ENCODE measurements around the gene ZBTB2. TPM values are rescaled to one million over a fixed set of nuclear protein-coding genes. Genes with fewer than 3 reads are reported as not detected.

The ZBTB2 gene
- total and polyA plus RNA-seq, 10 of the 15 experiments (the other 5 are each of a cell fraction or from before 2014, with no cell fraction given) = 4.2 to 21.9 (median 15.0) TPM

DNA sequence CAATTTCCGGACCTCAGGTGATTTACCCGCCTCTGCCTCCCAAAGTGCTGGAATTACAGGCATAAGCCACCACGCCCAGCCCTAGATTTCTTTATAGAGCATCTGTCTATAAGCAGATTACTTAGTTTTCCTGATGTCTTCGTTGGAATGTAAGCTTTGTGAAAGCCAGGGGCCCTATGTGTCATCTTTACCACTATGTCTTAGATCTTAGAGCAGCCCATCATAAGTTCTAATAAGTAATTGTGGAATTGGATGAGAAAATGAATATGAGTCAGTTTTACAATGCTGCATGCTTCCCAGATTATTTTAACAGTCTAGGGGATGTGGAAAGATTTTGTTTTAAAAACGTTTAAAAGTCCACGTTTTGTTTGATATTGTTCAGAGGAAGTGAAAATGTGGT lies 9.1 kb upstream of the ZBTB2 start:
- Histone ChIP-seq H4K20me1 (ENCODE audit: control insufficient read depth, insufficient read depth) (no peaks in the 10 kb centered on the region), H3K4me1 (ENCODE audit: control insufficient read depth, insufficient read depth, low read length) (no peaks in the 10 kb centered on the region), H3K9ac (ENCODE audit: control insufficient read depth, insufficient read depth, low read length) (no peak overlapping the region), H3K36me3 (ENCODE audit: control insufficient read depth in 2 of 2, insufficient read depth in 2 of 2, low read length in 1 of 2) (peaks cover 0 to 8% of the 10 kb centered on the region in 2 experiments; a peak in 1 of 4 replicates), H3K27ac (ENCODE audit: control insufficient read depth, insufficient read depth) (no peak overlapping the region), H3K4me3 (no peak overlapping the region), H3K79me2 (ENCODE audit: control insufficient read depth, insufficient read depth, low read length) (peaks cover 71% of the 10 kb centered on the region), H2AFZ (ENCODE audit: control insufficient read depth, low read depth, low read length) (no peak overlapping the region), H3K4me2 (ENCODE audit: control insufficient read depth, insufficient read depth) (no peak overlapping the region), H3K27me3 (replicated peaks in 1 of 2; ENCODE audit: control insufficient read depth in 2 of 2, insufficient read depth in 2 of 2, low read length in 1 of 2) (no peaks in the 10 kb centered on the region), H3K9me3 (replicated peaks; ENCODE audit: control insufficient read depth, insufficient read depth, low read length) (no peaks in the 10 kb centered on the region; the same call in 2 of the 3 replicates)
- ChIA-PET RAD21 (ENCODE audit: unreplicated experiment) (no interaction called here), CTCF (interaction anchor here (0.6 kb wide), 1 partner anchor 62 kb away, joined by 4 read pairs; no protein-coding TSS in a partner anchor), SMC1A (ENCODE audit: uncharacterized antibody, unreplicated experiment) (no interaction called here), POLR2A (no interaction called here)
- ATAC-seq = no peak
- intact Hi-C loops (cut with micrococcal nuclease; ENCODE audit: unreplicated experiment) = no loop called here
- no peak for DNase-seq (ENCODE audit: low read depth, low spot score)
- in situ Hi-C loops (cut with MboI) = no loop called here
- 72% methylated on average over 6 of the region's 6 CpGs for WGBS (ENCODE audit: insufficient coverage, insufficient replicate concordance, low lambda C conversion rate, missing lambda C conversion rate)
- BruUV-seq (replicated peaks) = no TSS peak
- TF ChIP-seq PML (IDR thresholded peaks at IDR 0.05; ENCODE audit: low read length) (no peak), GABPA (IDR thresholded peaks at IDR 0.05; ENCODE audit: low read depth) (no peak), SKIL (IDR thresholded peaks at IDR 0.05; ENCODE audit: low read depth, poor library complexity, severe bottlenecking) (no peak), POLR2AphosphoS5 (IDR thresholded peaks at IDR 0.05; ENCODE audit: low read length) (no peak), MTA3 (IDR thresholded peaks at IDR 0.05; ENCODE audit: borderline replicate concordance, low read length) (no peak), KLF5 (IDR thresholded peaks at IDR 0.05; ENCODE audit: partially characterized antibody) (no peak)
- TF ChIP-seq, protein P1, sequence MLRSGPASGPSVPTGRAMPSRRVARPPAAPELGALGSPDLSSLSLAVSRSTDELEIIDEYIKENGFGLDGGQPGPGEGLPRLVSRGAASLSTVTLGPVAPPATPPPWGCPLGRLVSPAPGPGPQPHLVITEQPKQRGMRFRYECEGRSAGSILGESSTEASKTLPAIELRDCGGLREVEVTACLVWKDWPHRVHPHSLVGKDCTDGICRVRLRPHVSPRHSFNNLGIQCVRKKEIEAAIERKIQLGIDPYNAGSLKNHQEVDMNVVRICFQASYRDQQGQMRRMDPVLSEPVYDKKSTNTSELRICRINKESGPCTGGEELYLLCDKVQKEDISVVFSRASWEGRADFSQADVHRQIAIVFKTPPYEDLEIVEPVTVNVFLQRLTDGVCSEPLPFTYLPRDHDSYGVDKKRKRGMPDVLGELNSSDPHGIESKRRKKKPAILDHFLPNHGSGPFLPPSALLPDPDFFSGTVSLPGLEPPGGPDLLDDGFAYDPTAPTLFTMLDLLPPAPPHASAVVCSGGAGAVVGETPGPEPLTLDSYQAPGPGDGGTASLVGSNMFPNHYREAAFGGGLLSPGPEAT (IDR thresholded peaks at IDR 0.05; ENCODE audit: low read depth) = no peak
- no peak for FAIRE-seq
